Subcutaneous abdominal adipose tissue (tissue), 5 donors: ENCODE data around the gene KIF2C.
A peak's percentile ranks its signal among the peaks of the same experiment; 100 is the strongest.

Experiments used
- H3K27ac ChIP-seq: one replicate; pipeline ENCODE4 v1.7.0; 2013; ENCODE audit warnings: low read depth, mild to moderate bottlenecking, inconsistent platforms, low read length, moderate library complexity
- H3K27me3 ChIP-seq, 5 donors: one replicate each; pipeline ENCODE4 v1.7.0; 2013; ENCODE audit warnings: low read length in 5 of 5, inconsistent platforms in 1 of 5; ENCODE audit not compliant: control insufficient read depth in 5 of 5, insufficient read depth in 4 of 5
- H3K36me3 ChIP-seq, 5 donors: one replicate each; pipeline ENCODE4 v1.7.0; 2013; ENCODE audit warnings: low read length in 5 of 5; ENCODE audit not compliant: control insufficient read depth in 5 of 5, insufficient read depth in 5 of 5
- H3K4me1 ChIP-seq, 5 donors: one replicate each; pipeline ENCODE4 v1.7.0; 2013; ENCODE audit warnings: low read length in 5 of 5, mild to moderate bottlenecking in 3 of 5, moderate library complexity in 1 of 5; ENCODE audit not compliant: control insufficient read depth in 5 of 5, insufficient read depth in 5 of 5
- H3K4me3 ChIP-seq, 5 donors: one replicate each; pipeline ENCODE4 v1.7.0; 2013; ENCODE audit warnings: low read length in 5 of 5, low read depth in 1 of 5
- H3K9ac ChIP-seq, 5 donors: one replicate each; pipeline ENCODE4 v1.7.0; 2013; ENCODE audit warnings: low read length in 5 of 5, mild to moderate bottlenecking in 4 of 5, moderate library complexity in 3 of 5
- H3K9me3 ChIP-seq, 5 donors: one replicate each; pipeline ENCODE4 v1.7.0; 2013; ENCODE audit warnings: low read length in 5 of 5; ENCODE audit not compliant: control insufficient read depth in 5 of 5
- donor health status: healthy.
- donor health status: healthy.
- donor health status: healthy.
- donor health status: healthy.
- donor health status: healthy.

KIF2C gene

DNA sequence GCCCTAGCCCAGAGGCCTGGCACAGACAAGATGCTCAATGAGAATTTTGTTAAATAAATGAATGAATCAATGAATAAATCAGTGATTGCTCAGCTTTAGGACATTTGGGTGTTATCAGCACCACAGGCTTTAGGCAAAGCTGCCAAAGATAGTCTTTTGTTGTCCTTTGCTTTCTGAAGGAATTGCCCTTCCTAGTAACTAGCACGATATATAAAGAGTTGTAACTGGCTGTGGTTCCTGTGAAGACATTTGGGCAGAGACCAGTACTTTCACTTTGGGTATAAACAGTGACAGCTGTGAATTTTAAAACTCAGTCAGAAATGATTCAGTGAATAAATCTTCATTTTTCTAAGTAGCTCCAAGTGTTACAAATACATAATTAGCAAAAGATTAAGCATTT is 22.0 kb upstream of the KIF2C start:
- Histone ChIP-seq H3K9ac (no peak overlapping the region), H3K4me1 (peaks cover 0 to 10% (median 3%) of the 10 kb centered on the region in 5 donors), H3K27ac (no peak overlapping the region), H3K36me3 (no peaks in the 10 kb centered on the region), H3K9me3 (no peaks in the 10 kb centered on the region), H3K27me3 (no peaks in the 10 kb centered on the region), H3K4me3 (no peak overlapping the region)

DNA sequence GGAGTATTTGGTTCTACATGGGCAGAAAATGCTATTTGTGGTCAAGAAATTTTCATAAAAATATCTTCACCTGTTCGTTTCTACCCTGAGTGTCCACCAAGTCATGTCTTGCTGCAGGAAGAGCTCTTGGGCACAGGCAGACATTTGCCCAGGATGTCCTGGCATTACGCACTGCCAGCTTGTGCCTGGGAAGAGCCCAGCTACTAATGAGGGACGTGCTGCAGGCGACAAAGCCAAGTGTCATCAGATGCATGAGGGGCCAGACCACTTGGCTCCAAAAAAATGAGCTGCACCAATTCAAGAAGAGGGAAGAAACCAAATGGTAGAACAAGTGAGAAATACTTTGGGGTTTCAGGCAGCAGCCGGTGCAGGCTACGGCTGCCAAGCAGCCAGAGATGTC is 21.5 kb upstream of the KIF2C start:
- H3K27ac ChIP-seq = no peak overlapping the region

GRCh38 chr1:44719318-44719717 is 20.3 kb upstream of the KIF2C start:
- Histone ChIP-seq H3K9me3 (no peaks in the 10 kb centered on the region), H3K4me1 (peaks cover 0 to 16% (median 3%) of the 10 kb centered on the region in 5 donors), H3K27ac (no peak overlapping the region), H3K36me3 (no peaks in the 10 kb centered on the region), H3K9ac (no peak overlapping the region), H3K4me3 (no peak overlapping the region), H3K27me3 (no peaks in the 10 kb centered on the region)

More for the DNA sequence above, 21.5 kb upstream of the KIF2C start:
- Histone ChIP-seq H3K9ac (no peak overlapping the region), H3K9me3 (no peaks in the 10 kb centered on the region), H3K4me1 (peaks cover 0 to 10% (median 3%) of the 10 kb centered on the region in 5 donors), H3K36me3 (no peaks in the 10 kb centered on the region), H3K27me3 (no peaks in the 10 kb centered on the region), H3K4me3 (no peak overlapping the region)

DNA sequence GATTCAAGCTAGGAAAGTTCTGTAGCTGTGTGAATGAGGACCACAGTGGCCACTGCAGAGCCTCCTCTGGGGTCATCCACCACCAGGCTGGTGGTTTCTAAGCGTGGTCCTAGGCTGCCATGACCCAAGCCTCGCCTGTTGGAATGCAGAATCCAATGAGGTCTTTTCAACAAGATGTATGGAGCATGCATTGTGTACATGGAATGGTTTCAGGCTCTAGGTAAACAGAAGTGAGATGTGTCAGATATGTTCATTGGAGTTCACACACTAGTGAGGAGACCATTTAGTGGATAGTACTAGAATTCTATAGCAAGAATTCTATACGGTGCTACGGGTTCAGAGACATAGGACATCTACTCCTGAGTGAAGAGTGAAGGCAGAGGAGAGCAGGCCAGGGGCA is 19.4 kb upstream of the KIF2C start:
- Histone ChIP-seq H3K4me1 (peaks cover 0 to 16% (median under 1%) of the 10 kb centered on the region in 5 donors), H3K27me3 (peaks cover 0 to 8% (median 0%) of the 10 kb centered on the region in 5 donors), H3K9ac (no peak overlapping the region)

DNA sequence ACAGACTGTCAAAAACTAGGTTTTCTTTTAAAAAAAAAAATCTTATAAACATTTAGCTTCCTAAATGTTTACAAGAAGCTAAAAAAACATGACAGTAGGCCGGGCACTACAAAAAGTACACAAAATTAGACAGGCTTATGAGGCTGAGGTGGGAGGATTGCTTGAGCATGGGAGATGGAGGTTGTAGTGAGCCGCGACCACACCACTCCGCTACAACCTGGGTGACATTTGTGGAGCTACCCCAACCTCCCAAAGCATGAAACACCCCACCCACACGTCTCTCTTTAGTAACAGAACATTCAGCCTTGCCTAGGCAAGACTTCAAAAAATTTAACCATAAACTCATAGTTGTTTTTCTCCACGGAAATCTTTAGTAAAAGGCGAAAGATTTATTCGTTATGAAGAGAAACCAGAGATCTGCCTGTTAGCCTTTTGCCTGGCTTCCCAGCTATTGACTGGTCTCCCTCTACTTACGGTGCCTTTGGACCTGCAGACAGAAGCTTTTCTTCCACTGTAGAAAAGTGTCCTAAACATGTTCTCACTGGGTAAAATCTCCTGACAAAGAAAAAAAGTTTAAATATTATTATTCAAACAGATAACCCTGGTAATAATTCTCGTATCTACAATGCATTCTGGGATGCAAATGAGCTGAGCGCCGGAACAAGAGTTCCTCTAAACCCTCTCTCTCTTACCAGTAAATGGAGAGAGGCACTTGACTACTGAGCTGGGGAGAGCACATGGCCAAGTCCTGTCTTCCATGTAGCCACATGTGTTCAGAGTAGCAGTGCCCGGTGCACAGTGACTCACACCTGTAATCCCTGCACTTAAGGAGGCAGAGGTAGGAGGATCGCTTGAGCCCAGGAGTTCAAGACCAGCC is 17.9 kb upstream of the KIF2C start:
- Histone ChIP-seq H3K9ac (peak overlapping the region in 1 of 5 donors; percentile 25), H3K4me1 (peaks cover 0 to 16% (median 0%) of the 10 kb centered on the region in 5 donors), H3K9me3 (no peaks in the 10 kb centered on the region), H3K36me3 (no peaks in the 10 kb centered on the region), H3K27me3 (peaks cover 0 to 8% (median 0%) of the 10 kb centered on the region in 5 donors), H3K4me3 (no peak overlapping the region), H3K27ac (no peak overlapping the region)

More for the DNA sequence above, 19.4 kb upstream of the KIF2C start:
- H3K27ac ChIP-seq = no peak overlapping the region
- H3K36me3 ChIP-seq = no peaks in the 10 kb centered on the region
- H3K9me3 ChIP-seq = no peaks in the 10 kb centered on the region
- no peak overlapping the region for H3K4me3 ChIP-seq

- H3K4me3 ChIP-seq = no peak overlapping the region
Observed at GRCh38 chr1:44723064-44723463, 16.6 kb upstream of the KIF2C start.

GRCh38 chr1:44723496-44724295 is 15.9 kb upstream of the KIF2C start:
- peaks cover 0 to 8% (median 0%) of the 10 kb centered on the region in 5 donors for H3K27me3 ChIP-seq
- no peaks in the 10 kb centered on the region for H3K9me3 ChIP-seq
- H3K4me1 ChIP-seq = peaks cover 0 to 16% (median 0%) of the 10 kb centered on the region in 5 donors
- no peak overlapping the region for H3K27ac ChIP-seq
- no peak overlapping the region for H3K4me3 ChIP-seq
- H3K9ac ChIP-seq = no peak overlapping the region
- H3K36me3 ChIP-seq = no peaks in the 10 kb centered on the region

More at GRCh38 chr1:44723064-44723463, 16.6 kb upstream of the KIF2C start:
- Histone ChIP-seq H3K27ac (no peak overlapping the region), H3K9me3 (no peaks in the 10 kb centered on the region), H3K9ac (no peak overlapping the region), H3K4me1 (peaks cover 0 to 16% (median 0%) of the 10 kb centered on the region in 5 donors), H3K36me3 (no peaks in the 10 kb centered on the region), H3K27me3 (peaks cover 0 to 8% (median 0%) of the 10 kb centered on the region in 5 donors)

DNA sequence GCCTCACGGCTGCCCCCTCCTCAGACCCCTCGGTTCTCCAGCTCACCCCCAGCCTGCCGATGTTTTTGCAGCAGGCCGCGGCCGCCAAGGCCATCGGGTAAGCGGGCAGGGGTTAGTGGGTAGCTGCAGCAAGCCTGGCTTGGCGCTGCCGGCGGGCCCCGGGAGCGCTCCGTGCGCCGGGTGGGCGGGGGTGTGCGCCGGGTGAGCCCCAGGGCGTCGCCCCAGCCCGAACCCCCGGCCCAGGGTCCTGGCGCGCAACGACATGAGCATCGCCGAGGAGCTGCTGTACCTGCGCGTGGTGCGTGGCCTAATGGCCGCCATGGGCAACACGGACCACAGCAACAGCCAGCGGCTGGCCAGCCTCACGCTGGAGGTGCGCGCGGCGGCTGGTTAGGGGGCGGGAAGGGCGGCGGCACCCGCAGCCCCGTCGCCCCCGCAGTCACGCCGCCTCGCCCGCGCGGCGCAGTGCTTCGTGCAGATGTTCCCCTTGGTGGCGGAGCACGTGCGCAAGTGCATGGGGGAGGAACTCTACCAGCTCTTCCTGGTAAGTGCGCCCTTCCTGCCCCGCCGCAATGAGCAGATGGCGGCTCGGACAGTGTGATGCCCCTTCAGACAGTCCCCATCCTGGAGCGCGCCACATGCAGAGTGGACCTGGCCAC is 15.2 kb upstream of the KIF2C start:
- Histone ChIP-seq H3K27ac (no peak overlapping the region), H3K36me3 (no peaks in the 10 kb centered on the region), H3K9ac (no peak overlapping the region)

GRCh38 chr1:44724955-44725698 is 14.5 kb upstream of the KIF2C start:
- Histone ChIP-seq H3K9me3 (no peaks in the 10 kb centered on the region), H3K27me3 (peaks cover 0 to 8% (median 0%) of the 10 kb centered on the region in 5 donors), H3K4me1 (peaks cover 0 to 16% (median 0%) of the 10 kb centered on the region in 5 donors), H3K9ac (no peak overlapping the region), H3K27ac (no peak overlapping the region), H3K36me3 (no peaks in the 10 kb centered on the region), H3K4me3 (no peak overlapping the region)

More for the DNA sequence above, 15.2 kb upstream of the KIF2C start:
- H3K4me3 ChIP-seq = no peak overlapping the region
- no peaks in the 10 kb centered on the region for H3K9me3 ChIP-seq
- peaks cover 0 to 8% (median 0%) of the 10 kb centered on the region in 5 donors for H3K27me3 ChIP-seq
- peaks cover 0 to 16% (median 0%) of the 10 kb centered on the region in 5 donors for H3K4me1 ChIP-seq
